HFF-Myc (cell line): ENCODE measurements around the gene OAT.

Source experiments
- DNase-seq: peaks from one replicate; pipeline ENCODE4 v3.0.0-alpha.2; 2011; ENCODE audit warnings: low read depth; ENCODE audit errors: extremely low read depth
- H3K4me3 ChIP-seq: replicated peaks from 2 replicates; pipeline ENCODE4 v1.5.1; 2011; ENCODE audit warnings: low read depth, mild to moderate bottlenecking, control low read depth, low read length
- CTCF ChIP-seq: IDR thresholded peaks from 2 replicates; pipeline ENCODE4 v1.5.1; 2012; ENCODE audit warnings: mild to moderate bottlenecking, low read depth, low read length, control low read depth; ENCODE audit errors: missing control alignments

The OAT gene

GRCh38 chr10:124366343-124366742, 52.4 kb downstream of the OAT start:
- no peak for DNase-seq
- TF ChIP-seq CTCF = no peak
- no peak overlapping the region for H3K4me3 ChIP-seq

- no peak for DNase-seq
- TF ChIP-seq CTCF = no peak
Observed at GRCh38 chr10:124364674-124365073, 54.0 kb downstream of the OAT start.

GRCh38 chr10:124362568-124362967, 56.2 kb downstream of the OAT start:
- no peak overlapping the region for H3K4me3 ChIP-seq
- no peak for TF ChIP-seq CTCF
- no peak for DNase-seq

More at GRCh38 chr10:124364674-124365073, 54.0 kb downstream of the OAT start:
- no peak overlapping the region for H3K4me3 ChIP-seq

- no peak overlapping the region for H3K4me3 ChIP-seq
- no peak for DNase-seq
- no peak for TF ChIP-seq CTCF
Observed at GRCh38 chr10:124359336-124359832, 59.3 kb downstream of the OAT start.

- DNase-seq = no peak
- no peak for TF ChIP-seq CTCF
- H3K4me3 ChIP-seq = no peak overlapping the region
Observed at GRCh38 chr10:124357561-124357885, 61.2 kb downstream of the OAT start.

- TF ChIP-seq CTCF = no peak
- DNase-seq = no peak
- no peak overlapping the region for H3K4me3 ChIP-seq
Observed at GRCh38 chr10:124356701-124357560, 61.8 kb downstream of the OAT start.
